Duodenal mucosa (tissue), 2 donors: ENCODE data around the gene PIP5K1A.

Experiments used
- H3K27ac ChIP-seq: one replicate; pipeline ENCODE4 v1.7.0; 2013; ENCODE audit warnings: low read depth, low read length
- H3K27me3 ChIP-seq, 2 donors: one replicate each; pipeline ENCODE4 v1.7.0; 2013; ENCODE audit warnings: low read length in 2 of 2, control low read depth in 1 of 2; ENCODE audit not compliant: insufficient read depth in 2 of 2, control insufficient read depth in 1 of 2
- H3K36me3 ChIP-seq, 2 donors: one replicate each; pipeline ENCODE4 v1.7.0; 2013; ENCODE audit warnings: low read length in 2 of 2, control low read depth in 1 of 2; ENCODE audit not compliant: insufficient read depth in 2 of 2, control insufficient read depth in 1 of 2
- H3K4me1 ChIP-seq, 2 donors: one replicate each; pipeline ENCODE4 v1.7.0; 2013; ENCODE audit warnings: low read length in 2 of 2, control low read depth in 1 of 2; ENCODE audit not compliant: insufficient read depth in 2 of 2, control insufficient read depth in 1 of 2
- H3K4me3 ChIP-seq, 2 donors: one replicate each; pipeline ENCODE4 v1.7.0; 2013; ENCODE audit warnings: low read length in 2 of 2, low read depth in 1 of 2
- H3K9ac ChIP-seq, 2 donors: one replicate each; pipeline ENCODE4 v1.7.0; 2013; ENCODE audit warnings: low read length in 2 of 2, low read depth in 1 of 2
- H3K9me3 ChIP-seq, 2 donors: one replicate each; pipeline ENCODE4 v1.7.0; 2013; ENCODE audit warnings: low read length in 2 of 2, control low read depth in 1 of 2; ENCODE audit not compliant: control insufficient read depth in 1 of 2

The PIP5K1A gene

GRCh38 chr1:151198254-151199127 is at the start of gene PIP5K1A:
Gene PIP5K1A (plus strand): TSS chr1:151198552. CDS start chr1:151198997, 445 bp downstream.
- no peaks in the 10 kb centered on the region for H3K9me3 ChIP-seq
- H3K4me3 ChIP-seq, result peak within 1 kb of the TSS; percentile 92 to 96
- peaks cover 0 to 16% of the 10 kb centered on the region in 2 donors for H3K36me3 ChIP-seq
- peak within 1 kb of the TSS; percentile 80 for H3K27ac ChIP-seq
- H3K27me3 ChIP-seq, result no peaks in the 10 kb centered on the region
- peak within 1 kb of the TSS; percentile 83 to 92 for H3K9ac ChIP-seq
- H3K4me1 ChIP-seq, result peaks cover 13 to 26% of the 10 kb centered on the region in 2 donors

- peak within 1 kb of the TSS; percentile 37 to 48 for H3K9ac ChIP-seq
- H3K36me3 ChIP-seq, result peaks cover 16 to 24% of the 10 kb centered on the region in 2 donors
- H3K4me3 ChIP-seq, result peak within 1 kb of the TSS; percentile 50 to 59
- H3K9me3 ChIP-seq, result no peaks in the 10 kb centered on the region
- H3K4me1 ChIP-seq, result peaks cover 3 to 7% of the 10 kb centered on the region in 2 donors
- H3K27ac ChIP-seq, result no peak within 1 kb of the TSS
- no peaks in the 10 kb centered on the region for H3K27me3 ChIP-seq
These were observed 41.9 kb upstream of the PIP5K1A start, which contains the start of gene TNFAIP8L2 for GRCh38 chr1:151156515-151156819. Gene TNFAIP8L2 (plus strand): TSS chr1:151156649. CDS start chr1:151158698, 2,049 bp downstream.

- Histone ChIP-seq H3K9me3 (no peaks in the 10 kb centered on the region), H3K4me1 (peaks cover 3 to 7% of the 10 kb centered on the region in 2 donors), H3K27me3 (no peaks in the 10 kb centered on the region), H3K27ac (no peak overlapping the region), H3K36me3 (peaks cover 16 to 30% of the 10 kb centered on the region in 2 donors), H3K4me3 (peak overlapping the region; percentile 50 to 59), H3K9ac (peak overlapping the region; percentile 37 to 48)
These were observed 41.3 kb upstream of the PIP5K1A start for GRCh38 chr1:151157067-151157531.

- Histone ChIP-seq H3K9ac (no peak overlapping the region), H3K36me3 (peaks cover 16 to 30% of the 10 kb centered on the region in 2 donors), H3K27ac (no peak overlapping the region), H3K4me1 (peaks cover 3 to 7% of the 10 kb centered on the region in 2 donors), H3K9me3 (no peaks in the 10 kb centered on the region), H3K4me3 (no peak overlapping the region), H3K27me3 (no peaks in the 10 kb centered on the region)
These were observed 40.0 kb upstream of the PIP5K1A start for GRCh38 chr1:151158326-151158725.

GRCh38 chr1:151158751-151159251 is 39.6 kb upstream of the PIP5K1A start:
- Histone ChIP-seq H3K9ac (no peak overlapping the region), H3K4me3 (no peak overlapping the region), H3K27me3 (no peaks in the 10 kb centered on the region), H3K4me1 (peaks cover 3 to 7% of the 10 kb centered on the region in 2 donors), H3K9me3 (no peaks in the 10 kb centered on the region), H3K27ac (no peak overlapping the region), H3K36me3 (peaks cover 16 to 30% of the 10 kb centered on the region in 2 donors)

- H3K27ac ChIP-seq, result no peak overlapping the region
- H3K27me3 ChIP-seq, result no peaks in the 10 kb centered on the region
- peaks cover 7 to 8% of the 10 kb centered on the region in 2 donors for H3K4me1 ChIP-seq
- peaks cover 16 to 30% of the 10 kb centered on the region in 2 donors for H3K36me3 ChIP-seq
- no peak overlapping the region for H3K9ac ChIP-seq
- no peak overlapping the region for H3K4me3 ChIP-seq
- H3K9me3 ChIP-seq, result no peaks in the 10 kb centered on the region
These were observed 39.0 kb upstream of the PIP5K1A start for GRCh38 chr1:151159373-151159772.

GRCh38 chr1:151164732-151165280 is 33.5 kb upstream of the PIP5K1A start:
- Histone ChIP-seq H3K4me3 (peak overlapping the region; percentile 97 to 98), H3K27ac (peak overlapping the region; percentile 77), H3K9me3 (no peaks in the 10 kb centered on the region), H3K4me1 (peaks cover 22 to 23% of the 10 kb centered on the region in 2 donors), H3K36me3 (peaks cover 11 to 31% of the 10 kb centered on the region in 2 donors), H3K27me3 (no peaks in the 10 kb centered on the region), H3K9ac (peak overlapping the region; percentile 81 to 90)

- peaks cover 22 to 23% of the 10 kb centered on the region in 2 donors for H3K4me1 ChIP-seq
- peak overlapping the region; percentile 81 to 90 for H3K9ac ChIP-seq
- H3K9me3 ChIP-seq, result no peaks in the 10 kb centered on the region
- peak overlapping the region; percentile 97 to 98 for H3K4me3 ChIP-seq
- H3K27me3 ChIP-seq, result no peaks in the 10 kb centered on the region
- peaks cover 9 to 35% of the 10 kb centered on the region in 2 donors for H3K36me3 ChIP-seq
- peak overlapping the region; percentile 77 for H3K27ac ChIP-seq
These were observed 33.0 kb upstream of the PIP5K1A start for GRCh38 chr1:151165281-151165737.

- Histone ChIP-seq H3K4me3 (peak within 1 kb of the TSS; percentile 97 to 98), H3K36me3 (peaks cover 3 to 35% of the 10 kb centered on the region in 2 donors), H3K9ac (peak within 1 kb of the TSS; percentile 81 to 90), H3K27me3 (no peaks in the 10 kb centered on the region), H3K27ac (peak within 1 kb of the TSS; percentile 77), H3K9me3 (no peaks in the 10 kb centered on the region), H3K4me1 (peaks cover 22 to 23% of the 10 kb centered on the region in 2 donors)
These were observed 32.4 kb upstream of the PIP5K1A start, which contains the start of the genes LYSMD1 and SCNM1 for GRCh38 chr1:151165738-151166504. Gene LYSMD1 (minus strand): TSS chr1:151165902. CDS start chr1:151165258, 644 bp downstream. Gene SCNM1 (plus strand): TSS chr1:151166144. CDS start chr1:151166153, 9 bp downstream.
